PFSK-1 (cell line): ENCODE data around the gene KCMF1.

Experiments
- FOXP2 ChIP-seq: optimal IDR thresholded peaks from 2 replicates; pipeline ENCODE3; 2011; ENCODE audit warnings: borderline replicate concordance, control low read depth, inconsistent platforms; ENCODE audit not compliant: insufficient read depth; ENCODE audit errors: extremely low read length, extremely low read depth
- POLR2AphosphoS5 ChIP-seq: IDR thresholded peaks from 2 replicates; pipeline ENCODE4 v1.6.1; 2012; ENCODE audit warnings: low read depth, mild to moderate bottlenecking, control low read depth, low read length, moderate library complexity
- REST ChIP-seq, 2 experiments: IDR thresholded peaks; 2 replicates each; pipeline versions ENCODE4 v1.6.1 to v1.8.0; 2011 to 2012; ENCODE audit warnings: low read depth in 2 of 2, low read length in 2 of 2, control low read depth in 1 of 2, inconsistent platforms in 1 of 2, mild to moderate bottlenecking in 1 of 2, moderate library complexity in 1 of 2; ENCODE audit not compliant: insufficient read depth in 1 of 2
- SIN3A ChIP-seq: IDR thresholded peaks from 2 replicates; pipeline ENCODE4 v1.6.1; 2012; ENCODE audit warnings: mild to moderate bottlenecking, low read length, moderate library complexity, borderline replicate concordance; ENCODE audit not compliant: insufficient read depth
- TAF1 ChIP-seq: IDR thresholded peaks from 2 replicates; pipeline ENCODE4 v1.6.1; 2012; ENCODE audit warnings: low read length, control low read depth, borderline replicate concordance; ENCODE audit not compliant: insufficient read depth

The KCMF1 gene

GRCh38 chr2:85002534-85002933 is 31.6 kb downstream of the KCMF1 start:
- no peak for TF ChIP-seq POLR2AphosphoS5
- TF ChIP-seq SIN3A, result no peak
- TF ChIP-seq FOXP2, result no peak
- no peak for TF ChIP-seq TAF1
- TF ChIP-seq REST (IDR thresholded peaks at IDR 0.05; ENCODE audit: insufficient read depth in 1 of 2, low read depth in 2 of 2, low read length in 2 of 2), result no peak

GRCh38 chr2:85008252-85008651 is 37.3 kb downstream of the KCMF1 start:
- TF ChIP-seq POLR2AphosphoS5, result no peak
- TF ChIP-seq TAF1, result no peak
- TF ChIP-seq SIN3A, result no peak
- no peak for TF ChIP-seq FOXP2
- no peak for TF ChIP-seq REST (IDR thresholded peaks at IDR 0.05; ENCODE audit: insufficient read depth in 1 of 2, low read depth in 2 of 2, low read length in 2 of 2)

- TF ChIP-seq SIN3A (no peak), REST (IDR thresholded peaks at IDR 0.05; ENCODE audit: insufficient read depth in 1 of 2, low read depth in 2 of 2, low read length in 2 of 2) (no peak), FOXP2 (no peak), POLR2AphosphoS5 (no peak), TAF1 (no peak)
Measured at GRCh38 chr2:85009019-85009618, 38.2 kb downstream of the KCMF1 start.

DNA sequence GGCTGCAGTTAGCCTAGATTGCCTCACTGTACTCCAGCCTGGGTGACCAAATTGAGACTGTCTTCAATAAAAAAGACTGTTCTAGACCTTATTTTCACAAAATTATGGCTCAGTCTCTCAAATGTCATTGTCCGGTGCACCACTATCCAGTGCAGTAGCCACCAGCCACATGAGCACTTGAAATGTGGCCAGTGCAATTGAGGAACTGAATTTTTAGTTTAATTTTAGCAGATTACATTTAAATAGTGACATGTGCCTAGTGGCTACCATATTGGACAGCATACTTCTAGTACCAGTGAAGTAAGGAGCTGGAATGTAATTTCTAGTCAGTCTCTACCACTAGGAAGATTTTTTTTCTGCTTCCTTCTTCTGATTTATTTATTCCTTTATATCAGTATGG is 39.4 kb downstream of the KCMF1 start:
- TF ChIP-seq SIN3A (no peak), TAF1 (no peak), POLR2AphosphoS5 (no peak), REST (IDR thresholded peaks at IDR 0.05; ENCODE audit: insufficient read depth in 1 of 2, low read depth in 2 of 2, low read length in 2 of 2) (no peak), FOXP2 (no peak)
